Activated CD4-positive, alpha-beta memory T cell treated with anti-CD3 and anti-CD28 coated beads, Interleukin-2, amount 10 ng/mL, durations not matched to agents 7 days and 5 days (primary cell): ENCODE results near the gene MYH10. TPM values are rescaled to one million over a fixed set of nuclear protein-coding genes. Genes with fewer than 3 reads are reported as not detected.

Source experiments
- CTCF ChIA-PET: fragments of 350-600 bp; sonication (Branson Sonifier 250); formaldehyde crosslinking; loops from one replicate; lab custom pipeline; 2021; ENCODE audit warnings: antibody characterized with exemption, inconsistent platforms; lab: Charles Lee
- POLR2A ChIA-PET: fragments of 350-600 bp; sonication (Branson Sonifier 250); formaldehyde crosslinking; loops from one replicate; lab custom pipeline; 2021; ENCODE audit warnings: antibody characterized with exemption; lab: Charles Lee
- DNase-seq: peaks from one replicate; pipeline ENCODE4 v3.0.0-alpha.2; 2020
- H3K27ac Mint-ChIP-seq: one replicate; pipeline ENCODE4 v1.8.0; 2021; ENCODE audit warnings: mild to moderate bottlenecking, mixed read lengths
- H3K27me3 Mint-ChIP-seq: one replicate; pipeline ENCODE4 v1.8.0; 2021; ENCODE audit warnings: mixed read lengths
- H3K36me3 Mint-ChIP-seq: one replicate; pipeline ENCODE4 v1.8.0; 2021; ENCODE audit warnings: low read depth, mixed read lengths
- H3K4me1 Mint-ChIP-seq: one replicate; pipeline ENCODE4 v1.8.0; 2021; ENCODE audit warnings: mixed read lengths
- H3K4me3 Mint-ChIP-seq: one replicate; pipeline ENCODE4 v1.8.0; 2021; ENCODE audit warnings: mild to moderate bottlenecking, mixed read lengths
- H3K9me3 Mint-ChIP-seq: one replicate; pipeline ENCODE4 v1.8.0; 2021; ENCODE audit warnings: mixed read lengths
- total RNA-seq, 2 experiments: library from RNA; stranded (reverse); gene quantifications; one replicate each; pipeline ENCODE4 v1.2.3, GENCODE V29; 2021

The MYH10 gene
- total RNA-seq, 2 experiments from 2014 or later, result 10.2 to 11.2 TPM

DNA sequence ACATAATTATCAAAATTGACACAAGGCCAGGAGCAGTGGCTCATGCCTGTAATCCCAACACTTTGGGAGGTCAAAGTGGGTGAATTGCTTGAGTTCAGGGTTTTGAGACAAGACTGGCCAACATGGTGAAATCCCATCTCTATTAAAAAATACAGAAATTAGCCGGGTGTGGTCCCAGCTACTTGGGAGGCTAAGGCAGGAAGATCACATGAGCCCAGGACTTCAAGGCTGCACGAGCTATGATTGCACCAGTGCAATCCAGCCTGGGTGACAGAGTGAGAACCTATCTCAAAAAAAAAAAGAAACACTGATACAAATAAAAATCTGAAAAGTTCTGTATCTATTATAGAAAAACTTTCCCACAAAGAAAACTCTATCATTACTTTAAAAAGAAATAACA lies 15.5 kb downstream of the MYH10 start:
- no peaks in the 10 kb centered on the region for H3K9me3 Mint-ChIP-seq
- CTCF ChIA-PET, result no interaction called here
- no peak overlapping the region for H3K27ac Mint-ChIP-seq
- POLR2A ChIA-PET, result no interaction called here
- no peak for DNase-seq
- no peaks in the 10 kb centered on the region for H3K36me3 Mint-ChIP-seq
- no peaks in the 10 kb centered on the region for H3K4me1 Mint-ChIP-seq
- H3K27me3 Mint-ChIP-seq, result peaks cover 7% of the 10 kb centered on the region
- H3K4me3 Mint-ChIP-seq, result no peak overlapping the region

DNA sequence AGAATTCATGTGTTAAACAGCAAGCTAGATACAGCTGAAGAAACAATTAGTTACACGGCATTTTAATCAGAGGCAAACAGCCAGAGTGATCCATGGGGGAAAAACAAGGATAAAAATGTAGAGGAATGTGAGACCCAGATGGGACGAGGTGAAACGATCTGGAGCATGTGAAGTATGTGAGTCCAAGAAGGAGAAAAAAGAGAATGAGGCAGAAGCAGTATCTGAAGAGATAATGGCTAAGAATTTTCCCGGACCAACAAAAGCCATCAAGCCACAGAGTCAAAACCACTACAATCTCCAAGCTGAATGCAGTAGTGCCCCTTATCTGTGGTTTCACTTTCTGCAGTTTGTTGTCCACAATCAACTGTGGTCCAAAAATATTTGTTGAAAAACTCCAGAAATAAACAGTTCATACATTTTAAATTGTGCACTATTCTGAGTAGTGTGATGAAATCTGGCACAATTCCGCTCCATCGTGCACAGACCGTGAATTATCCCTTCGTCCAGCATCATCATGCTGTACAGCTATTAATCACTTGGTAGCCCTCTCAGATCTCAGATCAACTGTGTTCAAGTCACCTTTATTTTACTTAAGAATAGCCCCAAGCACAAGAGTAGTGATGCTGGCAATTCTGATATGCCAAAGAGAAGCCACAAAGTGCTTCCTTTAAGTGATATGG lies 18.8 kb downstream of the MYH10 start:
- Mint-ChIP-seq H3K9me3 (no peaks in the 10 kb centered on the region), H3K4me1 (no peaks in the 10 kb centered on the region), H3K27ac (no peak overlapping the region), H3K36me3 (no peaks in the 10 kb centered on the region), H3K4me3 (no peak overlapping the region), H3K27me3 (peaks cover 9% of the 10 kb centered on the region)
- DNase-seq, result no peak
- CTCF ChIA-PET, result no interaction called here
- POLR2A ChIA-PET, result no interaction called here

DNA sequence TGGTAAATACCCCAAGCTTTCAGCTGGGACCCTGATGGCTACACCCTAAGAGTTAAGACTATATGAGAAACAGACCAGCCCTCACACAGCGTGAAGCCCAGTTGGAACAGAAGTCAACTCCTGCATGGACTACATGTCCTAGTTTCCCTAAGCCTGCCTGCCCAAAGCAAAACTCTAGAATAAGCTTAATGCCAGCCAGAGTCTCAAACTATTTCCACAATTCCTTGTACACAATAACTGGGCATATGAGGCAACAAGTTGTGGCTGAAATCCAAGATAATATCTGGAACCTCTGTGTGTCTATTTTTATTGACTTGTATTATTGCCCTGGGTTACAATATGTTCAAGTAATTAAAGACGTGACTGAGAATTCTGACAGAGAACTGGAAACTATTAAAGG lies 19.4 kb downstream of the MYH10 start:
- Mint-ChIP-seq H3K4me1 (no peaks in the 10 kb centered on the region), H3K27ac (no peak overlapping the region), H3K9me3 (no peaks in the 10 kb centered on the region), H3K4me3 (no peak overlapping the region), H3K27me3 (peaks cover 6% of the 10 kb centered on the region), H3K36me3 (no peaks in the 10 kb centered on the region)
- no peak for DNase-seq
- ChIA-PET POLR2A (no interaction called here), CTCF (no interaction called here)

DNA sequence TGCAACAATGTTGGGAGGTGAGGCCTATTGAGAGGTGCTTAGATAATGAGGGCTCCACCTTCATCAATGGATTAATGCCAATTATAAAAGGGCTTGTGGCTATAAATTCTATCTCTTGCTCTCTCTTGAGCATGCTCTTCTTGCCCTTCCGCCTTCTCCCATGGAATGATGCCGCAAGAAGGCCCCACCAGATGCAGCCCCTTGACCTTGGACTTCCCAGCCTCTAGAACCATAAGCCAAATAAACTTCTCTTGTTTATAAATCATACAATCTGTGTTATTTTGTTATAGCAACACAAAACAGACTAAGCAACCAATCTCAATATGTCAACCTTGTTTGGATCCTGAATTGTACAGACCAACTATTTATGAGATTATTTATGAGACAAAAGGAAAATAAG lies 20.0 kb downstream of the MYH10 start:
- Mint-ChIP-seq H3K9me3 (no peaks in the 10 kb centered on the region), H3K27ac (no peak overlapping the region), H3K4me1 (no peaks in the 10 kb centered on the region), H3K4me3 (no peak overlapping the region), H3K36me3 (no peaks in the 10 kb centered on the region), H3K27me3 (peaks cover 6% of the 10 kb centered on the region)
- ChIA-PET CTCF (no interaction called here), POLR2A (no interaction called here)
- no peak for DNase-seq

DNA sequence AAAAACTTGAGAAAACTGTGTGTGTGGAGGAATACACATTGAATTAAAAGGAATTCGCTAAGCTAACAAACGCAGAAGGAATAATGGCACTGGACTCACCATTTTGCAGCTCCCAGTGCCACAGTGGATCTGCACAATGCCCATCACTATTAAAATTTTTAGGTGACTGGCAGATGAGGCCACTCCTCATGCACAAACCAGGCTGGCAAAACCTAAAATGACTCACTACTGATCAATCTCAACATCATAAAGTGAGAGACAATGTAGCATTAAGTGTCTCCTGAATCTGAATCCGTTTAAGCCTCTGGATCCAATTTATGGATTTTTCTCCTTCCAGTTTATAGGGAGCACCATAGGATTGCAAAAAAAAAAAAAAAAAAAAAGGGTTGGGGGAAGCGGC lies 20.6 kb downstream of the MYH10 start:
- Mint-ChIP-seq H3K27me3 (peaks cover 2% of the 10 kb centered on the region), H3K36me3 (no peaks in the 10 kb centered on the region), H3K4me1 (no peaks in the 10 kb centered on the region), H3K9me3 (no peaks in the 10 kb centered on the region), H3K4me3 (no peak overlapping the region), H3K27ac (no peak overlapping the region)
- ChIA-PET CTCF (no interaction called here), POLR2A (no interaction called here)
- DNase-seq, result no peak

DNA sequence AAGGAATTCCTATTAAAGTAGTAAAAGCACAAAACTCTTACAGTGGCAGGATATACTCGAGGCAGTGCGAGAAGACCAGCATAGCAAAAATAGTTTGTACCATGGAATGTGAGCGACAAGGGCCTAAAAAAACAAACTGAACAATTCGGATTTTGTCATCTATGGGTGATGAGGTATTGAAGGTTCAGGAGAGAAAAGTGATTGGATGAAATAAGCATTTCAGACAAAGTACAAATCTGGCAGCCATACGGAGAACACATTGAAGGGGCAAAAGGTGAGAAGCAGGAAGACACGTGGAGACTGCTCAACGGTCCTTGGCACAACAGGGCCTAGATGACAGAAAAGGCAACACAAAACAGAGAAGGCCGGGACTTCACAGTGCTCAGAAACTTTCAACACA lies 22.5 kb downstream of the MYH10 start:
- ChIA-PET CTCF (no interaction called here), POLR2A (no interaction called here)
- H3K36me3 Mint-ChIP-seq, result no peaks in the 10 kb centered on the region
- no peak overlapping the region for H3K27ac Mint-ChIP-seq
- H3K4me3 Mint-ChIP-seq, result no peak overlapping the region
- H3K9me3 Mint-ChIP-seq, result no peaks in the 10 kb centered on the region
- H3K27me3 Mint-ChIP-seq, result peaks cover 5% of the 10 kb centered on the region
- no peak for DNase-seq
- H3K4me1 Mint-ChIP-seq, result no peaks in the 10 kb centered on the region

DNA sequence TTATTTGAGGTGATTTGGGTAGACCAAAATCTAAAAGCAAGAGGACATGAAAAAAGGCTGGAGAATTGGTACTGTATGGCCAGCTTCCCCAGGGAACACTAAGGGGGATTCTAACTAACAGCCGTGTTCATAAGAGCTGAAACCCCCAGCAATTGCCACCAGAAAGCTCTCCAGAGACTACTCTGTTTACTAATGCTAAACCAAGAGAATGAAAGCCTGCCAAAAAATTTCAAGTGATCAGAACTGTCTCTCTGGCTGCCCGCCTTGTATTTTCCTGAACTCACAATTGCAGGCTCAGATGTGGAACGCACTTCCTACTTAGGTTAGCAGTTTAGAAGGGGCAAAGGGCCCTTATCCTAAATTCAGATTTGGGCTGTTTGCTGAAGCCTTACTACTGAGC lies 24.1 kb downstream of the MYH10 start:
- H3K4me1 Mint-ChIP-seq, result no peaks in the 10 kb centered on the region
- POLR2A ChIA-PET, result no interaction called here
- no peaks in the 10 kb centered on the region for H3K9me3 Mint-ChIP-seq
- H3K27me3 Mint-ChIP-seq, result peaks cover 7% of the 10 kb centered on the region
- CTCF ChIA-PET, result no interaction called here
- H3K27ac Mint-ChIP-seq, result no peak overlapping the region
- no peak for DNase-seq
- H3K36me3 Mint-ChIP-seq, result no peaks in the 10 kb centered on the region
- no peak overlapping the region for H3K4me3 Mint-ChIP-seq

DNA sequence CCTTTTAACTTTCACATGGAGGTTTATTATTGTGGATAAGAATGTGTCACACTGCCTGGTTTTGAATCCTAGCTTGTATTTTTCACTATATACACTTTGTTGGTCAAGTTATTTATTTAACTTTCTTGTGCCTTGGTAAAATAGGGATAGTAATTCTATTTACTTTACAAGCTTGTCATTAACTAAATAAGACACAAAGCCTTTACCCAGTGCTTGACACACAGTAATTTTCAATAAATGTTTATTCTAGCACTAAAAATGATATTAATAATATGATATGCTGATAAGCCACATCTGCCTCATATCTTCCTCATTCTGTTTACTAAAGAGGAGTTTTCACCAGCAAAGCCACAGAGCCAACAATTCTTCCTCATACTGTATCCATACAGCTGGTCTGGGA lies 27.8 kb downstream of the MYH10 start:
- POLR2A ChIA-PET, result no interaction called here
- no peaks in the 10 kb centered on the region for H3K9me3 Mint-ChIP-seq
- H3K4me1 Mint-ChIP-seq, result peaks cover 2% of the 10 kb centered on the region
- no peaks in the 10 kb centered on the region for H3K36me3 Mint-ChIP-seq
- DNase-seq, result no peak
- H3K27me3 Mint-ChIP-seq, result peaks cover 5% of the 10 kb centered on the region
- H3K4me3 Mint-ChIP-seq, result no peak overlapping the region
- no peak overlapping the region for H3K27ac Mint-ChIP-seq
- CTCF ChIA-PET, result no interaction called here

DNA sequence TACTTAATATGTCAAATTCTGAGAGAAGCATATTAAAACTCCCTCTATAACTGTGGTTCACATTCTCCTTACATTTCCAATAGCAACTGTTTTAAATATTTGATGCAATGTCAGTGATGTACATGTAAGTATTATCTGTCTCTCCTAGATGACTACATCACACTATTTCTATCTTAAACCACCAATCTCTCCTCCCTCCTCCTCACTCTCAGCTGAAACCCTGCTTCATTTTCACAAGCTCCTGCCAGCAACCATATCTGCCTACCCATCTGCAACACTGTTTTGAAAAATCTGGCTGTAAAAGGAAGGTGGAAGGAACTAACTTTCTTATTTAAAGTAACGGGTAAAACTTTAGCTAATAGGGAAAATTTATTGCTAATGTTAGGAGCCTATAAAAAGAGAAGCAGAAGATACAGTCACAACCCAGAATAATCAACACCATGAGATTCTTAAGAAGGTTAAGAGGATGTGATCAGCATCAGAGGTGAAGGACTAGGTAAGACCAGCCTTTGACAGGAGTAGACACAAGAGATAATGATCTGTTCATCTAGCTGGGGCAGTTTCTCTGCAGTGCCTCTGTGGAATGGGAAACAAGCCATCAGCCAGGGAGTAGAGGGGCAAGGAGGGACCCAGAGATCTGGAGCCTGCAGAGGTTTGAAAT lies 31.0 kb downstream of the MYH10 start:
- Mint-ChIP-seq H3K4me3 (no peak overlapping the region), H3K9me3 (no peaks in the 10 kb centered on the region), H3K27me3 (peaks cover 7% of the 10 kb centered on the region), H3K36me3 (no peaks in the 10 kb centered on the region), H3K4me1 (peaks cover 2% of the 10 kb centered on the region), H3K27ac (no peak overlapping the region)
- POLR2A ChIA-PET, result no interaction called here
- DNase-seq, result no peak
- CTCF ChIA-PET, result no interaction called here

DNA sequence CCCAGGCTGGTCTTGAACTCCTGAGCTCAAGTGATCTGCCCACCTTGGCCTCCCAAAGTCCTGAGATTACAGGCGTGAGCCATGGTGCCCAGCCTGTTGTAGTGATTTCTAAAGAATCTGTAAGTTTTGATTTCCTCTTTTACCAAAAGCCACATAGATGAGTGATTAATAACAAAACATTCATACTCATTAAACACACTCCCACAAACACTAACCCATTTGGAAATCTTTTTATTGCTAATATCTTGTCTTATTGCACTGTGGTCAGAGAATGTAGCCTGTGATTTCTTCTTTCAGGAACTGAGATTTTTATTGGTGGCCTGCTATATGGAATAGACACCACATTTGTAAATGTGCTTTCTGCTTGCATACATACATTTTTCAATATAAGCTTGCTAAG lies 31.6 kb downstream of the MYH10 start:
- POLR2A ChIA-PET, result no interaction called here
- peaks cover 2% of the 10 kb centered on the region for H3K4me1 Mint-ChIP-seq
- no peak overlapping the region for H3K4me3 Mint-ChIP-seq
- CTCF ChIA-PET, result no interaction called here
- no peak overlapping the region for H3K27ac Mint-ChIP-seq
- H3K9me3 Mint-ChIP-seq, result no peaks in the 10 kb centered on the region
- peaks cover 8% of the 10 kb centered on the region for H3K27me3 Mint-ChIP-seq
- DNase-seq, result no peak
- no peaks in the 10 kb centered on the region for H3K36me3 Mint-ChIP-seq

DNA sequence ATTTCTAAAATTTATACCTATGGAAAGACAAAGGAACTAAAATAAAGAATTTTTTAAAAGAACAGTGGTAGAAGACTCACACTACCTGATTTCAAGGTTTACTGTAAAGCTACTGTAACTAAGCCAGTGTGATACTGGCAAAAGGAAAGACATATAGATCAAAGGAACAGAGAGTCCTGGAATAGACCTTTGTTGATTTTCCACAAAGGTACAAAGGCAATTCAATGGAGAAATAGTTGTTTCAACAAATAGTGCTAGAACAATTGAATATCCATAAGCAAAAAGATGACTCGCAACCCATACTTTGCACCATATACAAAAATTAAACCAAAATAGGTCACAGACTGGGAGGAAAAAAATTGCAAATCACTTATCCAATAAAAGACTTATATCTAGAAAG lies 36.7 kb downstream of the MYH10 start:
- DNase-seq, result no peak
- POLR2A ChIA-PET, result no interaction called here
- Mint-ChIP-seq H3K27me3 (peaks cover 8% of the 10 kb centered on the region), H3K4me3 (no peak overlapping the region), H3K27ac (no peak overlapping the region), H3K36me3 (no peaks in the 10 kb centered on the region), H3K4me1 (peaks cover under 1% of the 10 kb centered on the region), H3K9me3 (peaks cover 2% of the 10 kb centered on the region)
- CTCF ChIA-PET, result no interaction called here

DNA sequence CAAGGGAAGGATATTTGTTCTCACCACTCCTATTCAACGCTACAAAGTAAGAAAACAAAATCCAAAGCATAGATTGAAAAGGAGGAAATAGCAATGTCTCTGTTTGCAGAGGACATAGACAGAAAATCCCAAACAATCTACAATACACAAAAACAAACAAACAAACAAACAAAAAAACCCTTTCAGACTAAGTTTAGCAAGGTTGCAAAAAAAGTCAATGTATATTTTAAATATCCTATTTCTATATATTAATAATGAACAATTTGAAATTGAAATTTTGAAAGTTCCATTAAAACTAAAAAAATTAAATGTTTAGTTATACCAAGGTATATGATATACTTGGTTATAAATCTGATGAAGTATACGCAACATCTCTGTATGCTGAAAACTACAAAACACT lies 37.2 kb downstream of the MYH10 start:
- ChIA-PET POLR2A (no interaction called here), CTCF (no interaction called here)
- Mint-ChIP-seq H3K4me3 (no peak overlapping the region), H3K36me3 (no peaks in the 10 kb centered on the region), H3K27me3 (peaks cover 8% of the 10 kb centered on the region), H3K4me1 (no peaks in the 10 kb centered on the region), H3K9me3 (peaks cover 2% of the 10 kb centered on the region), H3K27ac (no peak overlapping the region)
- no peak for DNase-seq

DNA sequence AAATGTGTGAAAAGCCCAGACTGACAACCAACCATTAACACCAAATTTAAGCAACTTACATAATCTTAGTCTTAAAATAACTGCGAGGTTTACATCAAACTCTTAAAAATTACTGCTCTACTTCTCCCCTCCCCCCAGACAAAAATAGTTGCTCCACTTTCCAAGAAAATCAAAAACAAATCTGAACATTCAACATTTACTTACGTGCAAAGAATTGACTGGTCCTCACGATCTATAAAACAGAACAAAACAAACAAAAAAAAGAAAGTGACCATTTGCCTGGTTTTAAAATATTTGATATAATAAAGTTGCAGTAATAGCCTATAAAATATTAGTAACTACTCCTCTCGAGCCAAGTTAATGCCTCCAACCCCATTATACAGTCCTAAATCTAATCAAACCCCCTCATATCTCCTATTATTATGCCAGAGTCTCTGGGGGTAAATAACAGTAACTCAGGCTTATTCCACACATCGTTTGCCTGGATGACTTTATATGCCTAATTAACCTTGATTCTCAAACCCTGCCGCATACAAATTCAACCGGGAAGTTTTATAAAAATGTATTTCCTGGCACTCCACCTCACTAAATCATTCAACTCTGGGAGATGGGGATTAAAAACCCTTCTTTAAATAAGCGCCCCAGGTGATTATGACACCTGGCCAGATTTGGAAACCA lies 41.5 kb downstream of the MYH10 start:
- no peak overlapping the region for H3K27ac Mint-ChIP-seq
- peaks cover 9% of the 10 kb centered on the region for H3K27me3 Mint-ChIP-seq
- DNase-seq, result no peak
- H3K4me1 Mint-ChIP-seq, result no peaks in the 10 kb centered on the region
- no peaks in the 10 kb centered on the region for H3K36me3 Mint-ChIP-seq
- H3K4me3 Mint-ChIP-seq, result no peak overlapping the region
- ChIA-PET POLR2A (no interaction called here), CTCF (no interaction called here)
- peaks cover 2% of the 10 kb centered on the region for H3K9me3 Mint-ChIP-seq

DNA sequence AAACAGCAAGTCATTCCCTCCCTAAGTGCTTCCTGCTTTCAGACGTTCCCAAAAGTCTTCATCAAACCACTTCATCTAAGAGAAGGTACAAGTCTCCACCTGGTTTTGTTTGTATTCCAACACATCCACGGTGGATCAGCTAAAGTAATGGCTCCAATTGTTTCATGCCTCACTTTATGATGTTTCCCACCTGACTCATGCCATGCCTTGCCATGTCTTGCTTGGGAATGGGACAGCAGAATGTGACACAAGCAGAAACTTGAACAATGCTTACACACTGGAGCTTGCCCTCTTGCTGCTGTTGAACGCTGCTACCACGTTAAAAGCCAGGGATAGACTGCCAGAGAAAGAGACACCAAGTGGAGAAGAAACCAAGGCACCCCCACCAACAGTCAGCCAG lies 43.8 kb downstream of the MYH10 start:
- Mint-ChIP-seq H3K9me3 (no peaks in the 10 kb centered on the region), H3K4me3 (no peak overlapping the region), H3K27me3 (peaks cover 5% of the 10 kb centered on the region), H3K36me3 (no peaks in the 10 kb centered on the region), H3K27ac (no peak overlapping the region), H3K4me1 (peaks cover 2% of the 10 kb centered on the region)
- ChIA-PET CTCF (no interaction called here), POLR2A (no interaction called here)
- no peak for DNase-seq
